ENCODE results near the gene FNDC10.
"Not testable (repeated sequence)": the region's sequence is repeated elsewhere in the genome, so short reads cannot be mapped to it uniquely, and the experiment has no call there.

DNA sequence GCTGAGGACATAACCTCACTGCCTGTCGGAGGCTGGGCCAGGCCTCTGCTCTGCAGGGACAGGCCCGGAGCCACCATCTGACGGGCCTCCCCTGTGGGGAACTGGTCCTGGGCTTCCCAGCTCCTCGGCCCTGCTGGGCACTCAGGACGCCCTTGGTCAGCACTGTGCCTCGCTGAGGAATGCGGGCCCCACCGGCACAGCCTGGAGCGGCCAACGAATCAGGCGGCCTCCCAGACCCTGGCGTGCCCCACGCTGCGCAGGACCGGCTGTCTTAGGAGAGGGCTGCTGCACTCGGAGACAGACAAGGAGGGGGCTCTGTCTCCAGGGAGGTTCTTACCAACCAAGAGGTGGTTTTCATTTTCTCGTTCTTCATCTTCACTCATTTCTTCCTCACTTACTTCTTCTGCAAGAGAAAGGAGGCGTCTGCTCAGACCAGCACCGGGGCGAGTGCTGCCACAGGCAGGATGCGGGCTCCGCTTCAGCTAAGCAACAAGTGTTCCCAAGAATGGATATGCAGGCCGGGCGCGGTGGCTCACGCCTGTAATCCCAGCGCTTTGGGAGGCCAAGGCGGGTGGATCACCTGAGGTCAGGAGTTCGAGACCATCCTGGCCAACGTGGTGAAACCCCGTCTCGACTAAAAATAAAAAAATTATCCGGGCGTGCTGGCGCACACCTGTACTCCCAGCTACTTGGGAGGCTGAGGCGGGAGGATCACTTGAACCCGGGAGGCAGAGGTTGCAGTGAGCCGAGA lies 41.0 kb upstream of the FNDC10 start:
- TF ChIP-seq, protein P1, sequence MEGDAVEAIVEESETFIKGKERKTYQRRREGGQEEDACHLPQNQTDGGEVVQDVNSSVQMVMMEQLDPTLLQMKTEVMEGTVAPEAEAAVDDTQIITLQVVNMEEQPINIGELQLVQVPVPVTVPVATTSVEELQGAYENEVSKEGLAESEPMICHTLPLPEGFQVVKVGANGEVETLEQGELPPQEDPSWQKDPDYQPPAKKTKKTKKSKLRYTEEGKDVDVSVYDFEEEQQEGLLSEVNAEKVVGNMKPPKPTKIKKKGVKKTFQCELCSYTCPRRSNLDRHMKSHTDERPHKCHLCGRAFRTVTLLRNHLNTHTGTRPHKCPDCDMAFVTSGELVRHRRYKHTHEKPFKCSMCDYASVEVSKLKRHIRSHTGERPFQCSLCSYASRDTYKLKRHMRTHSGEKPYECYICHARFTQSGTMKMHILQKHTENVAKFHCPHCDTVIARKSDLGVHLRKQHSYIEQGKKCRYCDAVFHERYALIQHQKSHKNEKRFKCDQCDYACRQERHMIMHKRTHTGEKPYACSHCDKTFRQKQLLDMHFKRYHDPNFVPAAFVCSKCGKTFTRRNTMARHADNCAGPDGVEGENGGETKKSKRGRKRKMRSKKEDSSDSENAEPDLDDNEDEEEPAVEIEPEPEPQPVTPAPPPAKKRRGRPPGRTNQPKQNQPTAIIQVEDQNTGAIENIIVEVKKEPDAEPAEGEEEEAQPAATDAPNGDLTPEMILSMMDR (IDR thresholded peaks at IDR 0.05; ENCODE audit: low read length), result not testable (repeated sequence)
- not testable (repeated sequence) for TF ChIP-seq EZH2 (IDR thresholded peaks at IDR 0.05; ENCODE audit: borderline replicate concordance, low read length)

Data from OCI-LY1 (cell line).